SK-N-SH (cell line): Measurements from ENCODE around the gene PHLPP1. TPM values are rescaled to one million over a fixed set of nuclear protein-coding genes. Genes with fewer than 3 reads are reported as not detected.

Source experiments
- CTCF ChIA-PET: fragments of 300-600, 350-600 bp; formaldehyde crosslinking; extraction: SDS; loops from one replicate; lab custom pipeline; 2021; lab: Yijun Ruan, JAX
- POLR2A ChIA-PET: fragments of 350-600 bp; sonication (Branson Sonifier 250); formaldehyde crosslinking; extraction: SDS; loops from one replicate; lab custom pipeline; 2020; ENCODE audit warnings: antibody characterized with exemption, inconsistent platforms; lab: Yijun Ruan, JAX
- DNase-seq: peaks from one replicate; pipeline ENCODE4 v3.0.0; 2012
- H2AFZ ChIP-seq: fragments of 200-600 bp; sonication (generic); 2 replicates; pipeline ENCODE4 v1.8.1; 2016; ENCODE audit warnings: antibody characterized with exemption, mild to moderate bottlenecking, low read depth
- H3F3A ChIP-seq: fragments of 200-600 bp; sonication (generic); replicated peaks from 2 replicates; pipeline ENCODE3; 2016; ENCODE audit warnings: antibody characterized with exemption, mild to moderate bottlenecking; ENCODE audit not compliant: insufficient read depth
- H3K27ac ChIP-seq, 2 experiments: fragments of 200-500 bp in 1 of 2; fragments of 200-600 bp in 1 of 2; sonication (Bioruptor generic) in 1 of 2; sonication (generic), shearing (Covaris generic) in 1 of 2; 2 replicates each; pipeline versions ENCODE4 v1.5.1 to v1.6.1; 2014 to 2016; ENCODE audit warnings: low read depth in 2 of 2, inconsistent platforms in 1 of 2, low read length in 1 of 2, mild to moderate bottlenecking in 1 of 2, mixed read lengths in 1 of 2
- H3K27me3 ChIP-seq: fragments of 200-600 bp; sonication (generic), shearing (Covaris generic); 2 replicates; pipeline ENCODE4 v1.6.1; 2016; ENCODE audit warnings: mixed run types; ENCODE audit not compliant: insufficient read depth
- H3K36me3 ChIP-seq, 2 experiments: fragments of 200-500 bp in 1 of 2; fragments of 200-600 bp in 1 of 2; sonication (Bioruptor generic) in 1 of 2; sonication (generic) in 1 of 2; replicated peaks in 1 of 2; 2 replicates each; pipeline versions ENCODE3 to v1.5.1; 2014 to 2016; ENCODE audit warnings: low read length in 1 of 2, mild to moderate bottlenecking in 1 of 2; ENCODE audit not compliant: insufficient read depth in 2 of 2, control insufficient read depth in 1 of 2
- H3K4me1 ChIP-seq, 2 experiments: fragments of 200-500 bp in 1 of 2; fragments of 200-600 bp in 1 of 2; sonication (Bioruptor generic) in 1 of 2; sonication (generic), shearing (Covaris generic) in 1 of 2; 2 replicates each; pipeline versions ENCODE4 v1.5.1 to v1.6.1; 2014 to 2016; ENCODE audit warnings: low read depth in 1 of 2, low read length in 1 of 2, mixed run types in 1 of 2; ENCODE audit not compliant: insufficient read depth in 2 of 2, control insufficient read depth in 1 of 2
- H3K4me2 ChIP-seq: fragments of 200-600 bp; sonication (generic), shearing (Covaris generic); 2 replicates; pipeline ENCODE4 v1.6.1; 2017; ENCODE audit warnings: mixed run types
- H3K4me3 ChIP-seq, 2 experiments: fragments of 200-500 bp in 1 of 2; fragments of 200-600 bp in 1 of 2; sonication (Bioruptor generic) in 1 of 2; sonication (generic), shearing (Covaris generic) in 1 of 2; 2 replicates each; pipeline versions ENCODE4 v1.5.1 to v1.8.1; 2014 to 2016; ENCODE audit warnings: low read depth in 2 of 2, inconsistent platforms in 1 of 2, low read length in 1 of 2, mild to moderate bottlenecking in 1 of 2, mixed read lengths in 1 of 2, moderate library complexity in 1 of 2
- H3K79me2 ChIP-seq: fragments of 200-600 bp; sonication (generic); 2 replicates; pipeline ENCODE4 v1.8.1; 2017; ENCODE audit warnings: mild to moderate bottlenecking; ENCODE audit not compliant: insufficient read depth
- H3K9ac ChIP-seq: fragments of 200-600 bp; sonication (generic); 2 replicates; pipeline ENCODE4 v1.6.1; 2017; ENCODE audit warnings: mixed run types
- H3K9me2 ChIP-seq: fragments of 200-600 bp; sonication (generic); 2 replicates; pipeline ENCODE4 v1.6.1; 2017; ENCODE audit warnings: mixed run types
- H3K9me3 ChIP-seq: fragments of 200-600 bp; sonication (generic); 2 replicates; pipeline ENCODE4 v1.6.1; 2017; ENCODE audit warnings: mixed run types, mild to moderate bottlenecking, moderate library complexity
- H4K20me1 ChIP-seq: fragments of 200-600 bp; sonication (generic); 2 replicates; pipeline ENCODE4 v1.6.1; 2017; ENCODE audit warnings: mild to moderate bottlenecking, mixed run types; ENCODE audit not compliant: insufficient read depth
- CHD2 ChIP-seq: fragments of 150-350 bp; IDR thresholded peaks from 2 replicates; pipeline ENCODE4 v1.6.1; 2018; ENCODE audit warnings: low read length; ENCODE audit not compliant: partially characterized antibody
- FOSL2 ChIP-seq: IDR thresholded peaks from 2 replicates; pipeline ENCODE4 v1.4.0; 2012; ENCODE audit warnings: low read depth, mild to moderate bottlenecking, moderate library complexity, borderline replicate concordance
- FOXM1 ChIP-seq: IDR thresholded peaks from 2 replicates; pipeline ENCODE4 v1.4.0; 2012; ENCODE audit warnings: low read depth, mild to moderate bottlenecking
- GABPA ChIP-seq: IDR thresholded peaks from 2 replicates; pipeline ENCODE4 v1.4.0; 2012; ENCODE audit warnings: low read depth, mild to moderate bottlenecking
- GATA2 ChIP-seq: sonication (generic); formaldehyde crosslinking; IDR thresholded peaks from 2 replicates; pipeline ENCODE4 v1.5.0; 2020; ENCODE audit warnings: mild to moderate bottlenecking, missing genetic modification reagents
- MAX ChIP-seq: IDR thresholded peaks from 2 replicates; pipeline ENCODE4 v1.4.0; 2012; ENCODE audit warnings: low read depth
- RAD21 ChIP-seq: IDR thresholded peaks from 2 replicates; pipeline ENCODE4 v1.6.1; 2012; ENCODE audit warnings: mild to moderate bottlenecking, low read length
- RFX5 ChIP-seq: IDR thresholded peaks from 2 replicates; pipeline ENCODE4 v1.6.1; 2012; ENCODE audit warnings: mild to moderate bottlenecking, improper control_type of control experiment, low read length
- SMC3 ChIP-seq: IDR thresholded peaks from 2 replicates; pipeline ENCODE4 v1.6.1; 2012; ENCODE audit warnings: low read depth, low read length, improper control_type of control experiment
- TAF1 ChIP-seq: IDR thresholded peaks from 2 replicates; pipeline ENCODE4 v1.6.1; 2012; ENCODE audit warnings: low read depth, mild to moderate bottlenecking, low read length, moderate library complexity, borderline replicate concordance
- TEAD4 ChIP-seq: IDR thresholded peaks from 2 replicates; pipeline ENCODE4 v1.4.0; 2012; ENCODE audit warnings: mild to moderate bottlenecking, borderline replicate concordance; ENCODE audit not compliant: insufficient read depth
- ZBTB33 ChIP-seq: IDR thresholded peaks from 2 replicates; pipeline ENCODE4 v1.4.0; 2012; ENCODE audit warnings: low read depth, borderline replicate concordance
- WGBS: methylation state at CpG from one replicate; pipeline ENCODE4 v1.1.6; 2017; ENCODE audit warnings: low lambda C conversion rate; 5-methylcytosine and 5-hydroxymethylcytosine counted together
- polyA plus RNA-seq, 3 experiments: library from polyadenylated mRNA; depleted of rRNA; stranded (reverse); fragments of >200 nt; gene quantifications; 2 replicates each; pipeline ENCODE4 v1.2.3, GENCODE V29; 2012
- TF ChIP-seq, protein P1 (sequence below): fragments of 200-600 bp; sonication (generic); IDR thresholded peaks from 2 replicates; pipeline ENCODE4 v1.6.1; 2017; ENCODE audit warnings: antibody characterized with exemption, mild to moderate bottlenecking, moderate library complexity
- TF ChIP-seq, protein P2 (sequence below): fragments of 150-350 bp; IDR thresholded peaks from 2 replicates; pipeline ENCODE4 v1.6.1; 2016; ENCODE audit warnings: mild to moderate bottlenecking, low read depth, low read length
- TF ChIP-seq, protein P3 (sequence below): IDR thresholded peaks from 2 replicates; pipeline ENCODE4 v1.4.0; 2012; ENCODE audit warnings: low read depth, borderline replicate concordance

Gene PHLPP1
- polyA plus RNA-seq, 1 of the 3 experiments (the other 2 are of a cell fraction), result 4.6 TPM

- CTCF ChIA-PET, result interaction anchor here (0.7 to 1.0 kb wide), 2 partner anchors 42 to 650 kb away, joined by 3 read pairs; no protein-coding TSS in a partner anchor
- POLR2A ChIA-PET, result no interaction called here
- Histone ChIP-seq H2AFZ (no peak overlapping the region), H3K9me3 (no peaks in the 10 kb centered on the region), H3K9ac (no peak overlapping the region), H3K79me2 (no peaks in the 10 kb centered on the region), H3K9me2 (no peaks in the 10 kb centered on the region), H3K36me3 (no peaks in the 10 kb centered on the region), H3K27ac (no peak overlapping the region), H3K27me3 (no peaks in the 10 kb centered on the region), H3K4me3 (no peak overlapping the region), H3K4me1 (no peaks in the 10 kb centered on the region; a peak in 1 of 4 replicates), H3F3A (no peaks in the 10 kb centered on the region), H4K20me1 (no peaks in the 10 kb centered on the region), H3K4me2 (no peak overlapping the region)
- no peak for DNase-seq
- 45% methylated on average over 2 of the region's 2 CpGs for WGBS
- TF ChIP-seq ZBTB33 (no peak), TEAD4 (no peak), RFX5 (no peak), SMC3 (no peak)
Observed at GRCh38 chr18:62672600-62672999, 42.7 kb upstream of the PHLPP1 start.

- no peak for TF ChIP-seq ZBTB33
- TF ChIP-seq, protein P1, sequence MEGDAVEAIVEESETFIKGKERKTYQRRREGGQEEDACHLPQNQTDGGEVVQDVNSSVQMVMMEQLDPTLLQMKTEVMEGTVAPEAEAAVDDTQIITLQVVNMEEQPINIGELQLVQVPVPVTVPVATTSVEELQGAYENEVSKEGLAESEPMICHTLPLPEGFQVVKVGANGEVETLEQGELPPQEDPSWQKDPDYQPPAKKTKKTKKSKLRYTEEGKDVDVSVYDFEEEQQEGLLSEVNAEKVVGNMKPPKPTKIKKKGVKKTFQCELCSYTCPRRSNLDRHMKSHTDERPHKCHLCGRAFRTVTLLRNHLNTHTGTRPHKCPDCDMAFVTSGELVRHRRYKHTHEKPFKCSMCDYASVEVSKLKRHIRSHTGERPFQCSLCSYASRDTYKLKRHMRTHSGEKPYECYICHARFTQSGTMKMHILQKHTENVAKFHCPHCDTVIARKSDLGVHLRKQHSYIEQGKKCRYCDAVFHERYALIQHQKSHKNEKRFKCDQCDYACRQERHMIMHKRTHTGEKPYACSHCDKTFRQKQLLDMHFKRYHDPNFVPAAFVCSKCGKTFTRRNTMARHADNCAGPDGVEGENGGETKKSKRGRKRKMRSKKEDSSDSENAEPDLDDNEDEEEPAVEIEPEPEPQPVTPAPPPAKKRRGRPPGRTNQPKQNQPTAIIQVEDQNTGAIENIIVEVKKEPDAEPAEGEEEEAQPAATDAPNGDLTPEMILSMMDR, result no peak
- no peak for TF ChIP-seq FOXM1
- no peak for TF ChIP-seq GATA2 (CRISPR knock-in tag)
- TF ChIP-seq GABPA, result no peak
- TF ChIP-seq FOSL2, result no peak
- no peak for TF ChIP-seq RAD21
- TF ChIP-seq, protein P2, sequence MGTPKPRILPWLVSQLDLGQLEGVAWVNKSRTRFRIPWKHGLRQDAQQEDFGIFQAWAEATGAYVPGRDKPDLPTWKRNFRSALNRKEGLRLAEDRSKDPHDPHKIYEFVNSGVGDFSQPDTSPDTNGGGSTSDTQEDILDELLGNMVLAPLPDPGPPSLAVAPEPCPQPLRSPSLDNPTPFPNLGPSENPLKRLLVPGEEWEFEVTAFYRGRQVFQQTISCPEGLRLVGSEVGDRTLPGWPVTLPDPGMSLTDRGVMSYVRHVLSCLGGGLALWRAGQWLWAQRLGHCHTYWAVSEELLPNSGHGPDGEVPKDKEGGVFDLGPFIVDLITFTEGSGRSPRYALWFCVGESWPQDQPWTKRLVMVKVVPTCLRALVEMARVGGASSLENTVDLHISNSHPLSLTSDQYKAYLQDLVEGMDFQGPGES, result no peak
- no peak for TF ChIP-seq TAF1
- TF ChIP-seq CHD2, result no peak
- no peak for TF ChIP-seq MAX
- TF ChIP-seq, protein P3, sequence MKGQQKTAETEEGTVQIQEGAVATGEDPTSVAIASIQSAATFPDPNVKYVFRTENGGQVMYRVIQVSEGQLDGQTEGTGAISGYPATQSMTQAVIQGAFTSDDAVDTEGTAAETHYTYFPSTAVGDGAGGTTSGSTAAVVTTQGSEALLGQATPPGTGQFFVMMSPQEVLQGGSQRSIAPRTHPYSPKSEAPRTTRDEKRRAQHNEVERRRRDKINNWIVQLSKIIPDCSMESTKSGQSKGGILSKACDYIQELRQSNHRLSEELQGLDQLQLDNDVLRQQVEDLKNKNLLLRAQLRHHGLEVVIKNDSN, result no peak
- no peak overlapping the region for H3K27ac ChIP-seq
- H2AFZ ChIP-seq, result no peak overlapping the region
- no peaks in the 10 kb centered on the region for H3F3A ChIP-seq
- H4K20me1 ChIP-seq, result no peaks in the 10 kb centered on the region
- H3K79me2 ChIP-seq, result no peaks in the 10 kb centered on the region
- H3K9me3 ChIP-seq, result no peaks in the 10 kb centered on the region
- 71% methylated on average over 9 of the region's 9 CpGs for WGBS
- no peaks in the 10 kb centered on the region for H3K9me2 ChIP-seq
- no peaks in the 10 kb centered on the region for H3K36me3 ChIP-seq
- no peak overlapping the region for H3K4me2 ChIP-seq
- DNase-seq, result no peak
- H3K4me3 ChIP-seq, result no peak overlapping the region
- no peaks in the 10 kb centered on the region for H3K27me3 ChIP-seq
- H3K9ac ChIP-seq, result no peak overlapping the region
- H3K4me1 ChIP-seq, result no peaks in the 10 kb centered on the region
- ChIA-PET POLR2A (no interaction called here), CTCF (no interaction called here)
Observed at GRCh38 chr18:62678847-62679485, 36.4 kb upstream of the PHLPP1 start.
